ENCODE data around the gene ETDC. TPM values are rescaled to one million over a fixed set of nuclear protein-coding genes. Genes with fewer than 3 reads are reported as not detected.
A peak's percentile ranks its signal among the peaks of the same experiment; 100 is the strongest.
"Not testable (repeated sequence)": the region's sequence is repeated elsewhere in the genome, so short reads cannot be mapped to it uniquely, and the experiment has no call there.

Gene ETDC
- total RNA-seq, 1 donor, result not detected

DNA sequence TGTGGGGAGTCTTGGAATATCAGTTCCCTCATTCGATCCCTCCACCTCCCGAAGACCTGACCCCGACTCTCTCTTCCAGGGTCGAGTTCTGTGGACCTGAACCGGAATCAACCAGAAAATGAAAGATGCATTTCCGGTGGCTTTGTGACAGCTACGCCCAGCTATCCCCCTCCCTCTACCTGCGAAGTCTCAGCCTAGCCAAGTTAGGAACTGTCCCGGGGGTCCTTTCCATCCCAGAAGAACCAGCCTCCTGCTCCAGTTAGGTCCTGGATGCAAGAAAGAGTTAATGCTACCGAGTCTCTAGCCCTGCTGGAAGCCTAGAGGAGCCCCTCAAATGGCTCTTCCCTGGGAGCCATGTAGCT, 13.4 kb upstream of the ETDC start:
- DNase-seq (ENCODE audit: low read depth), result no peak
- H3K4me3 ChIP-seq (ENCODE audit: low read depth, low read length), result peak overlapping the region; percentile 41
- TF ChIP-seq CTCF (IDR thresholded peaks at IDR 0.05; ENCODE audit: insufficient read depth, low read depth, low read length), result no peak

GRCh38 chrX:135302269-135302873, 6.9 kb upstream of the ETDC start:
- H3K4me3 ChIP-seq (ENCODE audit: low read depth, low read length), result no peak overlapping the region
- no peak for DNase-seq (ENCODE audit: low read depth)
- TF ChIP-seq CTCF (IDR thresholded peaks at IDR 0.05; ENCODE audit: insufficient read depth, low read depth, low read length), result no peak

DNA sequence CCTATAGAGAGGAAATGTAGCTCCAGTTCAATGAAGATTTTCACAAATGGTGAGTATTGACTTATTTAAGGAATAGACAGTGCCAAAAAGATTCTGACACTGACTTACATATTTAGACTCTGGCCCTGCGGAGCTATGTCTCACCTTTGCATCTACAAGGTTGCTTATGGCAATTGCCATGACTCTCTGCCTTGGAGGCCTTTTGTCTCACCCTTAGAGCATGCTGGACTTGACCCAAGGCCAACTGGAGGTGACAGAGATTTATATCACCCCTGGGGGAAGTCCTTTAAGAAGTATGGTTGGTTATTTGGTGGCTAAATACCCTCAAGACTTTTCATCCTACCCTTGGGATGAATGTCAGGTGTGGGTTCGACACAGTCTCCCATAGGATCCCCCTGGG, 4.5 kb upstream of the ETDC start:
- DNase-seq (ENCODE audit: low read depth), result no peak
- TF ChIP-seq CTCF (IDR thresholded peaks at IDR 0.05; ENCODE audit: insufficient read depth, low read depth, low read length), result no peak
- H3K4me3 ChIP-seq (ENCODE audit: low read depth, low read length), result no peak overlapping the region

DNA sequence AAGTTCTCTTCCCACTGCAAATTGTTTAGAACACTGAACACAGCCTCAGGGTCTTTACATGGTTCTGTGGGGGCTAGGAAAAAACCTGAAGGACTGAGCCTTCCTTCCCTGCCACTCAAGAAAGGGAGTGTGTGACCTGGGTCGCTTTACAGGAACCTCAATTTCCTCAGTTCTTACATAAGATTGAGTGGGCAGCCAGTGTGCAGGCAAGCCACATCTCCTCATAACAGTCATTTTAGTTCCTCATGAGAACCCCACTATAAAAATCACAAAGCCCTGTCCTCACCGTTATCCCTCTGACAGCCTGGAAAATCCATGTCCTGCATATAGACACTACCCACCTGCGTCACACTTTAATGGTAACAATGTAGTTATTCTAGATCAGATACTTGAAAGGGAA, 2.1 kb upstream of the ETDC start:
- DNase-seq (ENCODE audit: low read depth), result no peak
- H3K4me3 ChIP-seq (ENCODE audit: low read depth, low read length), result no peak overlapping the region
- TF ChIP-seq CTCF (IDR thresholded peaks at IDR 0.05; ENCODE audit: insufficient read depth, low read depth, low read length), result no peak

- no peak for DNase-seq (ENCODE audit: low read depth)
- TF ChIP-seq CTCF (IDR thresholded peaks at IDR 0.05; ENCODE audit: insufficient read depth, low read depth, low read length), result no peak
Observed at GRCh38 chrX:135308345-135308855, 880 bp upstream of the ETDC start.

GRCh38 chrX:135315864-135316263, 6.6 kb downstream of the ETDC start:
- no peak for TF ChIP-seq CTCF (IDR thresholded peaks at IDR 0.05; ENCODE audit: insufficient read depth, low read depth, low read length)
- DNase-seq (ENCODE audit: low read depth), result no peak
- H3K4me3 ChIP-seq (ENCODE audit: low read depth, low read length), result no peak overlapping the region

More at GRCh38 chrX:135308345-135308855, 880 bp upstream of the ETDC start:
- no peak overlapping the region for H3K4me3 ChIP-seq (ENCODE audit: low read depth, low read length)

GRCh38 chrX:135324463-135324862, 15.2 kb downstream of the ETDC start:
- no peak overlapping the region for H3K4me3 ChIP-seq (ENCODE audit: low read depth, low read length)
- no peak for TF ChIP-seq CTCF (IDR thresholded peaks at IDR 0.05; ENCODE audit: insufficient read depth, low read depth, low read length)
- DNase-seq (ENCODE audit: low read depth), result no peak

DNA sequence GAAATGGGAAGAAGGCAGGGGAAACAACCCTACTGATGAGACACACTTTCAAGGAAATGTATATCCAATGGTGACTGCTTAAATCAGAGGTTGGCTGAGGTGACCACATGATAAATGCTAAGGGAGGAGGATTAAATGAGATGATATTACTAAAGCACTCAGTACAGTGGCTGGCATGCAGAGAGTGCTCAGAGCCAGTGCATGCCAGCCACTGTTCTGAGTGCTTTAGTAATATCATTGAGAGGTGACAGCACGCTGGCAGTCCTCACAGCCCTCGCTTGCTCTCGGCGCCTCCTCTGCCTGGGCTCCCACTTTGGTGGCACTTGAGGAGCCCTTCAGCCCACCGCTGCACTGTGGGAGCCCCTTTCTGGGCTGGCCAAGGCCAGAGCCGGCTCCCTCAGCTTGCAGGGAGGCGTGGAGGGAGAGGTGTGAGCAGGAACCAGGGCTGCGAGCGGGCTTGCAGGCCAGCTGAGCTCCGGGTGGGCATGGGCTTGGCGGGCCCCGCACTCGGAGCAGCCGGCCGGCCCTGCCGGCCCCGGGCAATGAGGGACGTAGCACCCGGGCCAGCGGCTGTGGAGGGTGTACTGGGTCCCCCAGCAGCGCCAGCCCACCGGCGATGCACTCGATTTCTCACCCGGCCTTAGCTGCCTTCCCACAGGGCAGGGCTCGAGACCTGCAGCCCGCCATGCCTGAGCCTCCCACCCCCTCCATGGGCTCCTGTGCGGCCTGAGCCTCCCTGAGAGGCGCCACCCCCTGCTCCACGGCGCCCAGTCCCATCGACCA, 15.9 kb downstream of the ETDC start:
- H3K4me3 ChIP-seq (ENCODE audit: low read depth, low read length); DNase-seq (ENCODE audit: low read depth): not testable (repeated sequence)
